Testis (tissue), 3 donors: ENCODE results near the gene TLK2. TPM values are rescaled to one million over a fixed set of nuclear protein-coding genes. Genes with fewer than 3 reads are reported as not detected.

Experiments
- DNase-seq: peaks from one replicate; pipeline ENCODE4 v3.0.0-alpha.2; 2019
- H3K27ac ChIP-seq, 2 donors: fragments of 200-600 bp; sonication (generic); one replicate each; pipeline ENCODE4 v1.5.1; 2019
- H3K27me3 ChIP-seq: fragments of 200-600 bp; sonication (generic); one replicate; pipeline ENCODE4 v1.5.1; 2019
- H3K36me3 ChIP-seq: fragments of 200-600 bp; sonication (generic); one replicate; pipeline ENCODE4 v1.5.1; 2017; ENCODE audit warnings: low read depth; ENCODE audit errors: missing control alignments
- H3K4me1 ChIP-seq: fragments of 200-600 bp; sonication (generic); one replicate; pipeline ENCODE4 v1.5.1; 2019
- H3K4me3 ChIP-seq, 2 donors: fragments of 200-600 bp; sonication (generic); one replicate each; pipeline ENCODE4 v1.5.1; 2017 to 2019
- H3K9me3 ChIP-seq: fragments of 200-600 bp; sonication (generic); one replicate; pipeline ENCODE4 v1.5.1; 2017
- CTCF ChIP-seq, 3 experiments: fragments of 450-650 bp in 2 of 3; fragments of 200-600 bp in 1 of 3; sonication (generic) in 1 of 3; IDR thresholded peaks; one replicate each; pipeline ENCODE4 v1.5.1; 2016 to 2019; ENCODE audit warnings: antibody characterized with exemption in 3 of 3, mild to moderate bottlenecking in 2 of 3, moderate library complexity in 1 of 3
- POLR2A ChIP-seq: fragments of 450-650 bp; IDR thresholded peaks from one replicate; pipeline ENCODE4 v1.6.1; 2017; ENCODE audit warnings: antibody characterized with exemption, mild to moderate bottlenecking, moderate library complexity
- WGBS, 2 donors: methylation state at CpG; one replicate each; pipeline ENCODE4 v1.1.5; 2018; 5-methylcytosine and 5-hydroxymethylcytosine counted together
- intact Hi-C: fragments of 100-400 bp; cut with DNase I; formaldehyde crosslinking; loops from one replicate; pipeline ENCODE4 v1.15.1; 2023; ENCODE audit warnings: low total_unique reads
- polyA plus RNA-seq: library from polyadenylated mRNA; stranded (reverse); fragments of 350-450 nt; fragmentation: Illumina TruSeq; extraction: RNeasy Lipid Tissue Mini Kit (QIAGEN cat#74804); gene quantifications from one replicate; pipeline ENCODE4 v1.2.3, GENCODE V29; 2014; ENCODE audit warnings: low read depth, low replicate concordance; ENCODE audit not compliant: insufficient read depth
- total RNA-seq, 2 donors: library from RNA; depleted of rRNA; stranded (reverse); fragments of >200 nt; gene quantifications; one replicate each; pipeline ENCODE4 v1.2.3, GENCODE V29; 2016

TLK2 gene
- total and polyA plus RNA-seq, 3 donors from 2014 or later = 64.5 to 109 (median 78.2) TPM

DNA sequence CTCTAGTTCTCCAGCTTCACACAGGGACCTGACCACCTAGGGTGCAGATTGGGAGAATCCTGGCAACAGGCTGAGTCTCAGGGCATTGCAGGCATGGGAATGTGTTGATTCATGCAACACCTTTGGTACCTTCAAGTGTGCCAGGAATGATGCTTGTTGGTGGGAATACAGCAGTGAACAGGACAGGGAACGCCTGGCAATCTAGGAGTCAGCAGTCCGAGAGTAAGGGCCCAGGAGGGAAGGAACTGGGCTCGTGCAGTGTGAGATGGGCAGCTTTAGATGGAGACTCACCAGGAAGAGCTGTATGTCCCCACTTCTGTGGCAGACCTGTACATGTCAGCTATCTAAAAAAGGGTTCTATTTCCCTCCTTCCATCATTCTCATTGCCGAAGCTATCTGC lies 136.9 kb downstream of the TLK2 start:
- H3K9me3 ChIP-seq = no peaks in the 10 kb centered on the region
- no peaks in the 10 kb centered on the region for H3K36me3 ChIP-seq
- TF ChIP-seq CTCF (IDR thresholded peaks at IDR 0.05) (no peak), POLR2A (no peak)
- H3K27ac ChIP-seq = no peak overlapping the region
- intact Hi-C loops = no loop called here
- peaks cover 11% of the 10 kb centered on the region for H3K4me1 ChIP-seq
- DNase-seq = no peak
- H3K27me3 ChIP-seq = no peaks in the 10 kb centered on the region
- no peak overlapping the region for H3K4me3 ChIP-seq
- WGBS, 2 donors = 96 to 97% methylated on average over 4 of the region's 4 CpGs

- intact Hi-C loops = no loop called here
- H3K27ac ChIP-seq = no peak overlapping the region
- no peaks in the 10 kb centered on the region for H3K27me3 ChIP-seq
- H3K9me3 ChIP-seq = no peaks in the 10 kb centered on the region
- peaks cover 11% of the 10 kb centered on the region for H3K4me1 ChIP-seq
- H3K36me3 ChIP-seq = no peaks in the 10 kb centered on the region
- H3K4me3 ChIP-seq = no peak overlapping the region
- WGBS, 2 donors = 79 to 85% methylated on average over 8 of the region's 8 CpGs
- no peak for DNase-seq
- TF ChIP-seq CTCF (IDR thresholded peaks at IDR 0.05) (no peak), POLR2A (no peak)
These were observed 138.6 kb downstream of the TLK2 start for GRCh38 chr17:62616993-62617893.

DNA sequence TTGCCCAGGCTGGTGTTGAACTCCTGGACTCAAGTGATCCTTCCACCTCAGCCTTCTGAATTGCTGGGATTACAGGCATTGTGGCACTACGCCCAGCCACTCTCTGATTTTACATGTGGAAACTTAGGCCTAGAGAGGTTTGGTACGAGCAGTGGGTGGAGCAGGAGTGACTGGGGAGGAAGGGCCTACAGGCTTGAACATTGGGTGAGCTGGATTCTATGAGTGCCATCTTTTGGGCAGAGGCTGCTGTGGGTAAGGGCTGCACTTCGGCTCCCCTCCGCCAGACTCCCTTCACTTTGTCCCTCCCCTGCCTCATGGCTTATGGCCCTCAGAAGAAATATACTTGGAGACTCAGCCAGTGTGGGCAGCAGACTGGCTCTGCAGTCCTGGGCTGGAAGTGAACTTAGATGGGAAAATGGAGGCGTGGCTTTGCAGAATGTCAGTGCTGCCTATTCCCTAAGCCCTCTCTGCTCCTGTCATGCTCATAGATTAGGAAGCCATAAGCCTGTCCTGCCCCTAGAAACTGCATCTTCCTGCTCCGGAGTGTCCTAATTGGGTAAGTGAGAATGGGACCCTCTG lies 139.4 kb downstream of the TLK2 start:
- no peaks in the 10 kb centered on the region for H3K36me3 ChIP-seq
- H3K9me3 ChIP-seq = no peaks in the 10 kb centered on the region
- 68 to 82% methylated on average over 6 of the region's 6 CpGs for WGBS, 2 donors
- DNase-seq = no peak
- H3K4me1 ChIP-seq = peaks cover 11% of the 10 kb centered on the region
- no peak overlapping the region for H3K4me3 ChIP-seq
- intact Hi-C loops = no loop called here
- no peak overlapping the region for H3K27ac ChIP-seq
- H3K27me3 ChIP-seq = no peaks in the 10 kb centered on the region
- TF ChIP-seq POLR2A (no peak), CTCF (IDR thresholded peaks at IDR 0.05) (no peak)

- H3K27me3 ChIP-seq = no peaks in the 10 kb centered on the region
- intact Hi-C loops = no loop called here
- WGBS, 2 donors = 55 to 73% methylated on average over 17 of the region's 17 CpGs
- no peaks in the 10 kb centered on the region for H3K36me3 ChIP-seq
- no peak for DNase-seq
- no peak for TF ChIP-seq POLR2A
- TF ChIP-seq CTCF (IDR thresholded peaks at IDR 0.05) = no peak
- H3K4me1 ChIP-seq = peaks cover 11% of the 10 kb centered on the region
- no peaks in the 10 kb centered on the region for H3K9me3 ChIP-seq
- no peak overlapping the region for H3K4me3 ChIP-seq
- H3K27ac ChIP-seq = no peak overlapping the region
These were observed 140.2 kb downstream of the TLK2 start for GRCh38 chr17:62618647-62619416.
